GM19463 (cell line): ENCODE measurements around the gene KLK14.

Experiments
- ATAC-seq: cut with Tn5 transposase; IDR thresholded peaks from one replicate; pipeline ENCODE4 v1.9.1; 2021; ENCODE audit warnings: mild to moderate bottlenecking, moderate library complexity; ENCODE audit not compliant: unreplicated experiment

Gene KLK14

DNA sequence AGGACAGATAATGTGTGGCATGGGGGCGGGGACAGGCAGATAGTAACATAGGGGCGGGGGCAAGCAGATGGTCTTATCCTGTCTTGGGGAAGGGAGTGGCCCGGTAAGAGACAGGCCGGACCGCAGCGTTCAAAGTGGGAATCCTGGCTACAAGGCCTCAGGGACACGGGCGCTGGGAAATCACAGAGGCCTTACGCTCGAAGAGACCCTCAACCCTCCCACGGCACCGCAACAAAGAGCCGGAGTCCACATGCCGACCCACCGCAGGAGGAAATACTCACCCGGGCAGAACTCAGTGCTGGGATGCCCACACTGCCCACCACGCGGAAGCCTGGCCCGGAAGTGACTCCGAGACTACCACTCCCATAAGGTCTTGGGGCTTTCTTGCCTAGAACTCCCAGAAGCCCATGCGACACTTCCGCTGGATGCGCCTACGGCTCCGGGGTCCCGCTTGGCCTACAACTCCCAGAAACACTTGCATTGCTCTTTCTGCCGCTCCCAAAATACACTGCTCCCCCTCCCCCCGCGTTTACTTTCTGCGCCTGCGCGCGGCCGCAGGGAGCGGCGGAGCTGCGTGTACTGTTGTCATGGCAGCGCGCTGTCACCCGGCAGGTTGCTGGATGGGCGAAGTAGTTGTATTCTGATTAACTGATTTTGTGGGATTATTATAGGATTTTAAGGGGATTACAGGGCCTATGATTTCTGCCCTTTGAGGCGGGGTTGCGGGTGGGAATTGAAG, 25.5 kb upstream of the KLK14 start, which contains the start of gene CTU1:
Gene CTU1, minus strand, starts transcription at position 344 of the 739 bp plus-strand sequence. CDS start 3,840 bp downstream, outside the sequence.
- ATAC-seq: peak; percentile 97

DNA sequence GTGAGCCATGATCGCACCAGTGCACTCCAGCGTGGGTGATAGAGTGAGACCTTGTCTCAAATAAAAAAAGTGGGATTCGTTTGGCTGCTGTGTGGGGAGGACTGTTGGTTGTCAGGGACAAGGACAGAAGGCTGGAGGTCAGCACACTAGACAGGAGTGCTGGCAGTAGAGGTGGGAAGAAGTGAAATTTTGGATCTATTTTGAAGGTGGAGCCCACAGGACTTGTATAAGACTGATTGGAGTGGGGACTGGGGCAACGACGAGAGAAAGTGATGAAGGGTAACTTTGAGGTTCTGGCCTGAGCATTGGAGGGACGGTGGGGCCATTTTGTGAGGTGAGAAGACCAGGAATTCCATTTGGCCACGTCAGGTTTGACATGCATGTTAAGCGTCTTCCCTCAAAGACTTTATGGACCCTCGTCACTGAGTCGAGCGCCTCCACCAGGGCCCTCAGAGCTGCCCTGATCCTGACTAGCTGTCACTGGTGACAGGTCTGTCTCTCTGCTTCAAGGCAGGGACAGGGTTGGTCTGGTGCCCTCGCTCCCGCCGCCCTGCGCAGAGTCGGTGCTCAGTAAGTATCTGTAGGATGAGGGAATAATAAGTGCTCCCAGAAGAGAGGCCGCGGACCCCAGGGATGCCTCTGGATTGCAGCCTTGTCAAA, 24.8 kb upstream of the KLK14 start:
- no peak for ATAC-seq

DNA sequence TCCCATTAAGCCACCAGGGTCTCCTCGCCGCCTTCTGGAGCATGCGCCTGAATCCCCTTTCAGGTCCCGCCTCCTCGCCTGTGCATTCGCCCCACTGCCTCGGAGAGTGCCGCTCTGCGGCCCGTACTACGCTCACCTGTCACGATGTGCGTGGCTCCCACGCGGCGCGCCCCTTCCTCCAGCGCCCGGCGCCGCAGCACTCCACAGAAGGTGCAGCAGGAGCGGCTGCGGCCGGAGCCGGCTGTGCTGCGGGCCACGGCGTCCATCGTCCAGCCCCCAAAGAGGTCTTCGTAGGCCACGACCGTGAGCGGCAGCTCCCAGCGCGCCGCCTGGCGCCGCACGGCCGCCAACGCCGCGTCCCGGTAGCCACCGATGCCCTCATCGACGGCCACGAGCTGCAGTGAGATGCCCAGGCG, 21.2 kb upstream of the KLK14 start:
- no peak for ATAC-seq

DNA sequence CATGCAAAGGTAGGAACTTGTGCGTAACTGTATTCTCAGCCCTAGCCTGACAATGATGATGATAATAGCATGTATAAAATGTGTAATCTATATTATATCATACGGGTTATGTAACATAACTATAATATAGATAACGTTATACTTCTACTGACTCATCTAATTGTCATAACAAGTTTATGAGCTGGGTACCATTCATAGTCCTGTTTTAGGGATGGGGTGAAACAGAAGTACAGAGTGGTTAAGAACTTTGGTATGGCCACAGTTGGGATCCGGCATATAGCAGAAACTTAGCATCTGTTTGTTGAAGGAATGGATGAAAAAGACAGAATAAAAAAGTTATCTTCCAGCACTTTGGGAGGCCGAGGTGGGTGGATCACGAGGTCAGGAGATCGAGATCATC, 20.3 kb upstream of the KLK14 start:
- no peak for ATAC-seq

DNA sequence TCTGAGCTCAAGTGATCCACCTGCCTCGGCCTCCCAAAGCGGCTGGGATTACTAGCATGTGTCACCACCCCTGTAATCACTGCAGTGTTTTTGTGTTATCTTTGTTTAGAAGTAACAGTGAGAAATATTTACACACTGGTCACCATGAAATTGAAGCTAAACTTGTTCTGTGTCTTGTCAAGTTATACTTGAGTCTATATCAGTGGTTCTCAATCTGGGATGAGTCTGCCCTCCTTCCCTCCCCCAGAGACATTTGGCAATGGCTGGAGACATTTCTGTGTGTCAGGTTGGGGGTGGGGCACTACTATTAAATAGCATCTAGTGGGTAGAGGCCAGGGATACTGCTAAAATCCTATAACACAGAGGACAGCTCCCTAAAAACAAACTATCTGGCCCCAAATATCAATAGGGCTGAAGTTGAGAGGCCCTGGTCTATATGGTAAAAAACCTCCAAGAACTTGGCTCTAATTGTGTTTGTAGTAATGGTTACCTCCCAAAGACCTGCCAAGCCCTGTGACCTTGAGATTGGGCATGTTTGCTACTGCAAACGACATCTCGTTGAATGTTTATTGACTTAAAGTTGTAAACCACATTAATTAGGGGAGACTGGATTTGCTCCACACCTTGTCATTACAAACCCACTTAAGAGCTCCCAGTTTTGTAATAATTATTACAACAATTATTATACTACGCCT, 18.6 kb upstream of the KLK14 start:
- ATAC-seq: no peak

DNA sequence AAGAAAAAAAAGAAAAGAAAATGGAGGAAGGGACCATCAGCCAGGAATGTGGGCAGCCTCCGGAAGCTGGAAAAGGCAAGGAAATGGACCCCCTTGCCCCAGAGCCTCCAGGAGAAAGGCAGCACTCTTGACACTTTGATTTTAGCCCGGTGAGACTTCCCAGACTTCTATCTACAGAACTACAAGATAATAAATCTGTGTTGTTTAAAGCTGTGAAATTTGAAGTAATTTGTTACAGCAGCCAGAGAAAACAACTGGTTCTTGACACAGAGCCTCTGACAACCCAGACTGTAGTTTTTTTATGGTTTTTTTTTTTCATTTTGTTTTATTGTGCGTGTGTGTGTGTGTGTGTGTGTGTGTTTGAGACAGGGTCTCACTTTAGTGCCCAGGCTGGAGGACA, 17.9 kb upstream of the KLK14 start:
- no peak for ATAC-seq

DNA sequence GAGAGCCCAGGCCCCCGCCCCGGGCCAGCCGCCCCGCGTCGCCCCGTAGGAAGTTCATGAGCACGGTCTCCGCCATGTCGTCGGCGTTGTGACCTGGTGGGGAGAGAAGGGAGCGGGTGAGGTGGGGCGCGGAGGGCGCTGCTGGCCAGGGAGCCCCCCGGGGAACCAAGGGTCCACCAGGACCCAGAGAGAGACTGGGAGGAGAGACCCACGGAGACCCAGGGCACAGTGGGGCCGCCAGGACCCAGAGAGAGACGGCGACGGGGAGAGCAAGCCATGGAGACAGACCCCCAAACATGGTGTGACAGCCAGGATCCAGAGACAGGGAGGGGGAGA, 16.3 kb upstream of the KLK14 start:
- no peak for ATAC-seq

DNA sequence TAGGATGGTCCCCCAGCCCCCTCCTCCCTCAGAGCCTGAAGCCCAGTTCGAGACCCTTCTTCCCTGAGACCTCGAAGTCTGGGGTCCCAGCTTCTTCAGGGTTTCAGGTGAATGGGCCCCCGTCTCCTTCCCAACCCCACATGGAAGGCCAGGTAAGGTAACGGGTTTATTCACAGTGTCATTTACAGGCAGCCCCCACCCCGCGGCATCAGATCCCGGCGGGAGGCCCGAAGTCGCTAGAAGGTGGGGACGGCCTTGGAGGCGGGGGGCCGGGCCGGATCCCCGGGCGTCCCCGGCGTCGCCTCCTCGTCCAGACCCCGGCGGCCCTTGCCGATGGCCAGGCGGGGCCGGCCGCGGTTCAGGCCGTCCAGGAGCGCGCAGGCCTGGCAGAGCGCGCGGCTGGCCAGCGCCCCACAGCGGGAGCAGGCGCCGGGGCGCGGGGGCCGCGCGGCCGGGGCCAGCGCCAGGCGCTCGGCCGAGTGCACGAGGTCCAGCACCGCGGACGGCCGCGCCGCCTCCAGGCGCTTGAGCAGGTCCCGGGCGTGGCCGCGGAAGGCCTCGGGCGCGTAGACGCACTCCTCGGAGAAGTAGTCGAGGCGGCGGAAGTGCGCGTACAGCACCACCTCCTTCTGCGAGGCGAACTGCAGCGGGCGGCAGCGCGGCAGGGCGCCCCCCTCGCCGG, 15.8 kb upstream of the KLK14 start:
- no peak for ATAC-seq

DNA sequence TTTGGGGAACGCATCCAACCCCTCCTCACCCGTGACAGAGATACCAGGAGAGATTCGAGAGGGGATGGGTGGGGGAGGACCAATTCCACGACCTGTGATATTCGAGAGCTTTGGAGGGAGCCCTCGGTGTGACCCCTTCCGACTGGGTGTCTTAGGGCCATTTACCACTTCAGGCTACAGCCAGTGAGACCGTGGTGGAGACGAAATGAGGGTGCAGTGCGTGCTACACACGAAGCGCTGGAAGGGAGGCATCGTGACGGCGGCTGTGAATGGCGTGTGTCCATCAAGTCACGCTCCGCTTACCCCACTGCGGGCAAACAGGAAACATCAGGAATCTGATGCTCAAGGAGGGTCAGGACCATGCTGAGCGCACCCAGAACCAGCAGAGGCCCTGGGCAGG, 15.1 kb upstream of the KLK14 start:
- no peak for ATAC-seq

DNA sequence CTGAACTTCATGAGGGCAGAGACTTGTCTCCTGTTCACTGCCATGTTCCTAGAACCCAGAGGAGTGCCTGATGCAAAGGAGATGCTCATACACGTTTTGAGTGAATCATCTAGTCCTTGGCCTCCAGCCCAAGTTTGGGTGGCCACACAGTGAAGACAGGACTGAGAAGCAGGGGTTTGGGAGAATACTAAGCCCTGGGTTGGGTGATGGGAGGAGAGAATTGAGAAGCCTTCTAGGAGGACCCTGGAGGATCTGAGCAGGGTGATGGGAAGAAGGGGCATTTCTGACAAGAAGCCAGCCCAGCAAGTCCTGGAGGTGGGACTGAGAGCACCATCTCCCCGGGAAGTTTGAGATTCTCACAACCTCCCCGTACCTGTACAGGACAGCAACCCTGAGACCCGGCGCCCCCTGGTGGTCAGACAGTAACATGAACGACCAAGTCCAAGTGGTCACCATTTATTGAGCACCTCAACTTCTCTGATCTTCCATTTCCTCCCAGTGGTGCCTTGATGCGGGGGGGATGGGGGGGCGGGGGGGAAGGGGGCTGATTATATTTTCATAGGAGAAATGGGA, 14.6 kb upstream of the KLK14 start:
- ATAC-seq: no peak

DNA sequence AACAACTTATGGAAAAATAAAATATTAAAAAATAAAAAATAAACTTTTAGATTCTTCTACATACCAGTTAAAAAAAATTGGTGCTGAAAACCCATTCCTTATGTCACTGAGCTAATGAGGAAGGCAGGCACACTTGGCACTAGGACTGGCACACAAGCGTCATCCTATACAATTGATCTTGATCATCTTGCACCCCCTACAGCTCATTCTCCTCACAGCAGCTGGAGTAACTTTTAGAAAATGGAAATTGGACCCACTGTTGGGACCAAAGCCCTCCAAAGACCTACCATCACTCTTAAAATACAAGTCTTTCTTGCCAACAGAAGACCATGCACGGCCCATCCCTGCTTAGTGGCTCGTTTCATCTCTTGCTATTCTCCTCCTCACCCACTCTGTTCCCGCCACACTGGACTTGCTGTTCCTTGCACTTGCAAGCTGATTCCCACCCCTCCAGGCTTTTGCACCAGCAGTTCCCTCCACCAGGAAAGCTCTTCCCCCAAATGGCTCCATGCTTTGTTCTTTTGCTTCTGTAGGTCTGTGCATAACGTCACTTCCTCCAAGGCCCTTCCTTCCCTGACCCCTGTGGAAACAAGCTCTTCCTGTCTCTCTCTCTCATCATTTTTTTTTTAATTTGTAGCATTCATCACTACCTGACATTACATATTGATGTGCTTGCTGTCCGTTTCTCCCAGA, 13.9 kb upstream of the KLK14 start:
- no peak for ATAC-seq

DNA sequence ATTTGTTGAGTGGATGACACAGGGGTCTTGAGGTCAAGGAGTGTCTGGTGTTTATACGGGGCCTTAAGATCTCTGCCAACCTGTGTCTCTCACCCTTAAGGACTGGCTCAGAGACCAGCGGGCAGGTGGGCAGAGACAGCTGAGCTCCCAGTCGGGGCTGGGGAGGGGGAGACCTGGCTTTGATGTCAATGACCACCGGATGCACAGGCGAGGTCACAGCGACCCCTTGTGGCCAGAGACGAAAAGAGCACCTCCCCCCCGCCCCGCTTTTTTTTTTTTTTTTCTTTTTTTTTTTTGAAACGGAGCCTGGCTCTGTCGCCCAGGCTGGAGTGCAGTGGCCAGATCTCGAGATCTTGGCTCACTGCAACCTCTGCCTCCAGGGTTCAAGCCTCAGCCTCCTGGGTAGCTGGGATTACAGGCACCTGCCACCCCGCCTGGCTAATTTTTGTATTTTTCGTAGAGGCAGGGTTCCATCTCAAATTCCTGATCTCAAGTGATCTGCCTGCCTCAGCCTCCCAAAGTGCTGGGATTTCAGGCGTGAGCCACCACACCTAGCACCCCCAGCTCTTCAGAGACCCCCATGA, 12.1 kb upstream of the KLK14 start:
- no peak for ATAC-seq

DNA sequence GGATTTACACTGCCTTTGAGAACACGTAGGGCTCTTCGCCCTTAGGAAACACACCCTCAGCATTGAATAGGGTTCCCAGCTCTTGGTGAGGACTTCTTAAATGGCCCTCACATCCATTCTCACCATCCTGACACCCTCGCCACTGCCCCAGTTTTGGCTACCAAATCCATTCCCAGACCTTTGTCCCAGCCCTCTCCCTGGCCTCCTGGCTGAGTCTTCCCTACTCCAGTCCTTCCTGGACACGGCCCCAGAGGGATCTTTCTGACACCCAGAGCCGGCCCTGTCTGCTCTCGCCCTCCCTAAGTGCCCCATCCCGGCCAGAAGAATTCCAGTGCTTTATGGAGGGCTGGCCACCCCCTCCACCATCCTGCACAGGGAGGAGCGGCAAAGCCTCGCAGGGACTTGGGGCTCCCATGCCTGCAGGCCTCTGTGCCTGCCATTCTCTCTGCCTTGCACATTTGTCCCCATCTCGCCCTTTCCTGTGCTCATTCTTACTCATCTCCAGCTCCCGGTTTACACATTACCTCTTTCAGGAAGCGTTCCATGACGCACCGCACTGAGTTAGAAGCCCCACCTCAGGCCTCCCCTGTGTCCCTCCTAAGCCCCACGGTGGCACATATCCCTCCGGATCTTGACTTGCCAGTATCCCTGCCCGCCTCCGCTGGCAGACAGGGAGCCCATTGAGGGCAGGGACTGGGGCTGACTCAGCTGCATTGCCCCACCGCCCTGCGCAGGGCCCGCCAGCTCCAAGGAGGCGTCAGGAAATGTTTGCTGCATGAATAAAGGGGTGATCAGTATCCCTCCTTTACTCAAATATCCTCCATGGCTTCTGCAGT, 11.0 kb upstream of the KLK14 start:
- no peak for ATAC-seq

DNA sequence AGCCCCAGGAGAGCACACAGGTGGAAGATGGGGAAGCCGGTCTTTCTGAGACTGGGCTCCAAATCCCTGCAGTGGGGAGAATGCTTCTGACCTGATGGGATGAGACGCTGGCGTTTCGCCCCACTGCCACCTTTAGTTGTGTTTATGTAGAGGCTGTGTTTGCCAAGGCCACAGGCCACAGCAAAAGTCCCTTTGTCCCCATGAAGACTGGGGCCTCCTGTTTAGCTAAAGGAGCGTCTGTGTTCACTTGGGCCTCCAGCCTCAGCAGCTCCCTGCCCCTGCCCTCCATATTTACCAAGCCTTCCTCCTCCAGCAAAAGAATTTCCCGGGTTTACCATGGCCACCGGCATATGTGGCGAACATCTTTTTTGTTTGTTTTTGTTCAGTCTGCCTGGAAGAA, 10.4 kb upstream of the KLK14 start:
- ATAC-seq: no peak

DNA sequence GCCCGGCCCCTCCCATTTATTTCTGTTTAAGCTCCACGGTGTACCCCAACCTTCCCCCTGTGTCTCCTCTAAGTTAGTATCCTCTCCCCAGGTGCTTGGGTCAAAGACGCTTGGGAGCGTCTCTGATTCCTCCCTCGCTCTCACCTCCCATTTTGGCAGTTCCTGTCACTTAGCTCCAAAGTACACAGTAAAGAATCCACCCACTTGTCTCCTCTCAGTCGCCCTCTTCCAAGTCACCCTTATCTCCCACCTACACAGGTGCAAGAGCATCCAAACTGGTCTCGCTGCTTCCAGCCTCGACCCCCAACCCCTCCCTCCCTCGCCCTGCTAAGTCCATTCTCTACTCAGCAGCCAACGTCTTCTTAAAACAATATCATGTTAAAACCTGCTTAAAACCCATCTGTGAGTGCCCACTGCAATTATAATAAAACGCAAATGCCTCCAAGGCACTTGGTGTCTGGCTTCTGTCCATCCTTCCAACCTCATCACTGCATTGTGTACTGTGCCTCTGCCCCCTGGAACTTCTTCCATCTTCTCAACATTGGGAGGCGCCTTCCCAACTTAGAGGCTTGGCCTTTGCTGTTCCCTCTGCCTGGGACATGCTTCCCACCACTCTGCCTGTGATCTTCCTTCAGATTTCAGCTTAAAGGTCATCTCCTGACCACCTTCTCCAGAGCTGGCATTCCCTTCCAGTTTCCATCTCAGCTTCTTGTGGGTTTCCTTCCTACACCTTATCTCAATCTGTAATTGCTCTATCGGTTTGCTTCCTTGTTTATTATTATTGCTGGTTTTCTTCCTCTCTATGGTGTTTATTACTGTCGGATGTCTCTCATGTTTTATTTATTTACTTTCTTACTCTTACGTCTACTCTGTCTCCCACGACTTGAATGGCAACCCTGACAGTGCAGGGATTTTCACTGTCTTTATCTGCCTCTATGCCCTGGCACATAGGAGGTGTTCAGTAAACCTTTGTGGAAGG, 9.5 kb upstream of the KLK14 start:
- ATAC-seq: no peak

DNA sequence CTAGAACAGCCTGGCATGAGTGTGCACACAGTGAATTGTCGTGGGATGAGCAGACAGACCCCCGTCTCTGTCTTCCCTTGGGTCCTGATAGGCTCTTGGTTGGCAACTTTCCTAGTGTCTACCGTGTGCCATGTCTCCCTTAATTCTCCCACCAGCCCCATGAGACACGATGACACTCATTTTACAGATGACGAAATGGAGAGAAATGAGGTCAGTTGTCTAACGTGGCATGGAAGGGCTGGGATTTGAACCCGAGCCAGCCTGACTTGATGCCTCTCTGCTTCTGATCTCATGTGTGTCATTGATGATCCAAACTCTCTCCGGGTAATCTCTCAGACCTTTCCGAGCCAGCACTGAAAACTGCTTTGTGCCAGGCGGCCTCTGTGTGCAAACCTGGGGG, 8.4 kb upstream of the KLK14 start:
- ATAC-seq: no peak

DNA sequence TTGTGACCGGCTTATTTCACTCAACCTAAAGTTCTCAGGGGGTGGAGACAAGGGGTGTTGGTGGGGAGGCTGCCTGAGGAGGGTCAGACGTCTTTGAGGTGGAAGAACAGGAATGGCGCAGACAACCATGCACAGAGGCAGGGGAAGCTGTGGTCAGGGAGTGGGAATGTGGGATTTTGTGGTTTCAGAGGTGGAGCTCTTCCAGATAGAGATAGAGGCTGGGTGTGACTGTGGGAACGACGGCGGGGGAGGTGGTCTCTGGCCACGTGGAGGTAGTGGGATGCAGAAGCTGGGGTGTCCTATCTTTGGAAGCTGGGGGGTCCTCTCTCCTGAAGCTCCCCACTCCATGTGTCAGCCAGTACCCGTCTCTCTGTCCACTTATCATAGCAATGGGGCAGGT, 7.8 kb upstream of the KLK14 start:
- no peak for ATAC-seq

DNA sequence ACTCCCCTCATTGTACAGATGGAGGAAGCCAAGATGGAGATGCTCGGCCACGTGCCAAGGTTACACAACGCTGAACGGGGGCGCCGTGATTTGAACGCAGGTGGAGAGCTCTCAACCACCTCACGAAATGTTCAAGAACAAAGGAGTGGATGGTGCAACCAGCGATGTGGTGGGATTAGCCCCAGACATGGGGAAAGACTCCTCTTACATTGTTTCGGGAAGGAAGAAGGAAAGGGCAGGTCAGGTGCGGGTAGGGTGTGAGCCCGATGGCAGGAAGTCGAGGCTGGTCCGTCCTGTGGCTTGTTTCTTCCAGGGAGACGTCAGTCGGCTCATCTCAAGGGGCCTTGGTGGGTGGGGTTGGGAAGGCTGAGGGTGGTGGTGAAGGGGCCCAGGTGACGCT, 7.1 kb upstream of the KLK14 start:
- ATAC-seq: no peak
